GM12874 (cell line): ENCODE results near the gene PICK1.

Experiments
- CTCF ChIP-seq: IDR thresholded peaks from 2 replicates; pipeline ENCODE4 v1.5.1; 2011; ENCODE audit warnings: low read depth, mild to moderate bottlenecking, control low read depth, low read length, moderate library complexity; ENCODE audit not compliant: insufficient read depth

The PICK1 gene

GRCh38 chr22:38088629-38089473, 31.6 kb downstream of the PICK1 start:
- no peak for TF ChIP-seq CTCF

DNA sequence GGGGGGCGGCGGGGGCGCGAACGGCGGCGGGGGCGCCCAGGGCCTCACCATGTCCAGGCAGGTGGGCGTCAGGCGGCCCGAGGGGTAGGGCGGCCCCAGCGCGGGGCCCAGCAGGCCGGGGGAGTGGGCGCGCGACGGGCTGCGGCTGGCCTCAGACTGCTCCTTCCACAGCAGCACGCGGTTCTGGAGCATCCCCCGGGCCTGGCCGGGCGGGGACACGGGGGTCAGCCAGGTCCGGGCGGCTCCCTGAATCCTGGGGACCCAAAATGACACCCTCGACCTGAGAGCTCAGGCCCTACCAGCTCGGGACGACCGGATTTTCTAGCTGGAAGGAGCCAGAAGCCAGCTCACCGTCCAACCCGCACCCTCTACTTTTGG, 32.3 kb downstream of the PICK1 start:
- TF ChIP-seq CTCF, result no peak

GRCh38 chr22:38097058-38097457, 39.9 kb downstream of the PICK1 start:
- TF ChIP-seq CTCF, result no peak

DNA sequence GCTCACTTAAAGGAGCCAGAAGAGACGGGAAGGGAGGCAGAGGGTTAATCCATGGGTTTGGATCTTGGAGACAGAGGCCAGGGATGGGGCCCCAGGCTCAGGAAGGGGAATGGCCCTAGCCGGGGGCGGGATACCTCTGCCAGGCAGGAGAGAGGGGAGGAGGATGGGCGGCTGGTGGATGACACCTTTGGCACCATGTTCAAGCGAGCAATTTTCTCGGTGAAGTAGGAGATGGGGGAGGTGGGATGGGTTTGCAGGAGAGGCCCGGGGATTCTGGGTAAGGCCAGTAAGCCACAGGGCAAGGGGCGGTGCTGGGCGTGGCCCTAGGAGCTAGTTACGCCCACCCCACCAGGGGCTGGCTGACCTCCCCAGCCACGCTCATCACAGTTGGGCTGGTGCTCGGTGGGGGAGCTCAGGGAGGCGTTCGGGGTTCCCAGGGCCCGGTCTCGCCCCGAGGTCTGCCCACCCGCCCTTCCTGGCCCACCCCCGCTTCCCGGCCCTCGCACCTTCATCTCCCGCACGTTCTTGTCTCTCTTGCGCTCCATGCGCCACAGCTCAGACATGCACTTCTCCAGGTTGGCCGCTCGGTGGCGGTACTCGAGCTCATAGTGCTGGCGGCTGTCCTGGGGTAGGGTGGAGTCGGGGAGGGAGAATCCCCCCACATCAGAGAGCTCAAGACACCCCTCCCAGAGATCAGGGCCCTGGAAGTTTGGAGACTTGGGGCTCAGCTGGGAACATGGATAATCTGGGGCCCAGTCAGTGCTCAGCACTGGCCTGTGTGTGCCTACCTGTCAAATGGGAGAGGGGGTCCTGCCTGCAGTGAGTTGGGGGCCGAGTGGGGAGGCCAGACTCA, 40.6 kb downstream of the PICK1 start:
- no peak for TF ChIP-seq CTCF

DNA sequence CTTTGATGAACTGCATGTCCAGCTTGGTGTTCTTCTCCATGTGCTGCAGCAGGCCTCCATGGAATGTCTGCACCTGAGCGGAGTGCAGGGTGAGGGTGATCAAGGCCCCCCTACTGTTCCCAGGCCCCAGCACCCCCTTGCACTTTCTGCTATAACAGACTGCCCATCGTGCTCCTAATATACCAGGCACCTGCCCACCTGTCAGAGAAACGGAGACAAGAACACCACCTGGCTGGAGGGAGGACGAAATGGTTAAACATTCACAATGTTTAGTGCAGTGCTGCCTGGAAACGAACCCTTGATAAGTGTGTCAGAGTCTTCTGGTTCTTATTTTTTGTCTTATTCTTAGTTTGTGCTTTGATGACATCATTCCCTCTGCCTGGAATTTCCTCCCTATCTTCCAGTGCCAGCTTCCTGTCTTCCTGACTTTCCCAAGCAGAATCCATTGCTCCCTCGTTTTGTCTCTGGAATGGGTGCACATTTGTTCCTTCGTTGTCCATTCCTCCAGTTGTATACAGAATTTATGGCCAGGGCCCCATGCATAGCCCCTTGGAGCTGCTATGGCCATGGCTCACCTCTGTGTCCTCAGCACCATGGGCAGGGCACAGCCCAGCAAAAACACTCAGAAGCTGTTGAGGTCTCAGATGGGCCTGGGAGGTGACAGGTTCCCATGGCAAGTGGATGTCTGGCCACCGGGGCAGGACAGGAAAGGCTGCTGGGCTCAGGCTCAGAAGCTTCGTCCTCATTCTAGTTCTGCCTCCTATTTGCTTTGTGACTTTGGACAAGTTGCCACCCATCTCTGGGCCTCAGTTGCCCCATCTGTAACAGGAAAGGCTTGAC, 41.4 kb downstream of the PICK1 start:
- no peak for TF ChIP-seq CTCF

DNA sequence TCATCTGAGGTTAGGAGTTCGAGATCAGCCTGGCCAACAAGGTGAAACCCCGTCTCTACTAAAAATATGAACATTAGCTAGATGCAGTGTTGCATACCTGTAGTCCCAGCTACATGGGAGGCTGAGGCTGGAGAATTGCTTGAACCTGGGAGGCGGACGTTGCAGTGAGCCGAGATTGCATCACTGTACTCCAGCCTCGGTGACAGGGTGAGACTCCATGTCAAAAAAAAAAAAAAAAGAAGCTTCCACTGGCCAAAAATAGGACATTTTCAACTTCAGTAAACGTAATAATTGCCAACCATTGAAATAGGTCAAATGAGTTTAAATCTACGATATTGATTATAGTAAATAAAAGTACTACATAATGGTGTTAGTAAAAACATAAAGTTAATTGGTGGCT, 46.4 kb downstream of the PICK1 start:
- TF ChIP-seq CTCF, result no peak

DNA sequence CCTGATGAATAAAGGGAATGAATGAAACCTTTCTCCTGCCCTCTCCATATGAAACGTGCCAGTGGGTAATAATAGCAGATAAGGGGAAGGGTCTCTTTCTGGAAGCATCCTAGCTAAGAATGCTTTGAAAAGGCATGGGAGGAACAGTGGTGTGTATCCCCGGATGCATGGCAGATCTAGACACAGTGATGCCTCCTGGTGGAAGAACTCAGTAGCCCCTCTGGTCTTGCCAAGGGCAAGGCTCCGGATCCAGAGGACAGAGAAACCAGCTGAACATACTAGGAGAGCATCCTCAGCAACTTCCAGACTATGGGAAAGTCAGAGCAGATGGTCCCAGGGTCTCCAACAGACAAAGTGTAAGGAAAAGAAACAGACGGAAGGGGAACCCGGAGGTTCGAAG, 46.9 kb downstream of the PICK1 start:
- peak; percentile 19; the same call in 1 of the 2 replicates for TF ChIP-seq CTCF
